HEK293 (cell line): ENCODE data around the gene PIEZO1.
A peak's percentile ranks its signal among the peaks of the same experiment; 100 is the strongest.

Experiments used
- CTCF ChIA-PET: fragments of 350-600 bp; formaldehyde crosslinking; extraction: SDS; loops from one replicate; lab custom pipeline; 2021; ENCODE audit warnings: antibody characterized with exemption; lab: Yijun Ruan, JAX
- POLR2A ChIA-PET: fragments of 300-600 bp; formaldehyde crosslinking; extraction: SDS; loops from one replicate; lab custom pipeline; 2020; ENCODE audit warnings: antibody characterized with exemption, inconsistent platforms; lab: Yijun Ruan, JAX
- H3K27ac ChIP-seq: fragments of 200-500 bp; sonication (Bioruptor generic); 2 replicates; pipeline ENCODE4 v1.5.1; 2014; ENCODE audit warnings: low read depth, low read length, control low read depth, inconsistent platforms; ENCODE audit errors: extremely low read depth
- H3K36me3 ChIP-seq, 2 experiments: fragments of 200-500 bp in 1 of 2; sonication (Bioruptor generic) in 1 of 2; 1 replicate in 1 of 2; 2 replicates in 1 of 2; pipeline ENCODE4 v1.5.1; 2014 to 2017; ENCODE audit warnings: inconsistent platforms in 2 of 2, low read length in 2 of 2; ENCODE audit not compliant: control insufficient read depth in 2 of 2, insufficient read depth in 1 of 2
- H3K4me1 ChIP-seq: fragments of 200-500 bp; sonication (Bioruptor generic); 2 replicates; pipeline ENCODE4 v1.5.1; 2014; ENCODE audit warnings: mild to moderate bottlenecking, low read length, inconsistent platforms; ENCODE audit not compliant: control insufficient read depth, insufficient read depth
- H3K4me3 ChIP-seq: 2 replicates; pipeline ENCODE4 v1.5.1; 2011; ENCODE audit warnings: low read depth, mild to moderate bottlenecking, control low read depth, low read length, moderate library complexity
- H3K9me3 ChIP-seq: fragments of 200-500 bp; sonication (Bioruptor generic); 2 replicates; pipeline ENCODE4 v1.5.1; 2014; ENCODE audit warnings: low read depth, low read length, inconsistent platforms; ENCODE audit not compliant: control insufficient read depth, insufficient read depth
- KLF1 ChIP-seq: fragments of 450-650 bp; formaldehyde crosslinking; IDR thresholded peaks from 2 replicates; pipeline ENCODE4 v1.5.1; 2016; ENCODE audit warnings: missing biosample characterization, missing genetic modification characterization
- KLF9 ChIP-seq: fragments of 450-650 bp; formaldehyde crosslinking; IDR thresholded peaks from 2 replicates; pipeline ENCODE4 v1.5.1; 2016; ENCODE audit warnings: missing biosample characterization, missing genetic modification characterization, low read depth
- SALL2 ChIP-seq: fragments of 450-650 bp; formaldehyde crosslinking; IDR thresholded peaks from 2 replicates; pipeline ENCODE4 v1.5.0; 2017; ENCODE audit warnings: missing biosample characterization, mild to moderate bottlenecking, missing genetic modification characterization, borderline replicate concordance
- SCRT2 ChIP-seq: fragments of 450-650 bp; formaldehyde crosslinking; IDR thresholded peaks from 2 replicates; pipeline ENCODE4 v1.5.1; 2016; ENCODE audit warnings: missing biosample characterization, missing genetic modification characterization
- ZFHX2 ChIP-seq: fragments of 450-650 bp; formaldehyde crosslinking; conservative IDR thresholded peaks from 2 replicates; pipeline ENCODE4 v1.5.1; 2016; ENCODE audit warnings: missing biosample characterization, missing genetic modification characterization
- ZFP37 ChIP-seq: fragments of 450-650 bp; formaldehyde crosslinking; IDR thresholded peaks from 2 replicates; pipeline ENCODE4 v1.5.1; 2016; ENCODE audit warnings: missing biosample characterization, missing genetic modification characterization
- ZNF132 ChIP-seq: fragments of 450-650 bp; formaldehyde crosslinking; IDR thresholded peaks from 2 replicates; pipeline ENCODE4 v1.5.1; 2017; ENCODE audit warnings: missing biosample characterization, missing genetic modification characterization, borderline replicate concordance
- ZNF324 ChIP-seq: fragments of 450-650 bp; formaldehyde crosslinking; IDR thresholded peaks from 2 replicates; pipeline ENCODE4 v1.5.1; 2016; ENCODE audit warnings: missing biosample characterization, missing genetic modification characterization
- ZNF629 ChIP-seq: fragments of 450-650 bp; formaldehyde crosslinking; IDR thresholded peaks from 2 replicates; pipeline ENCODE4 v1.5.1; 2017; ENCODE audit warnings: missing biosample characterization, missing genetic modification characterization
- ZNF791 ChIP-seq: fragments of 450-650 bp; formaldehyde crosslinking; IDR thresholded peaks from 2 replicates; pipeline ENCODE4 v1.5.1; 2016; ENCODE audit warnings: missing biosample characterization, missing genetic modification characterization
- ZNF843 ChIP-seq: fragments of 450-650 bp; formaldehyde crosslinking; IDR thresholded peaks from 2 replicates; pipeline ENCODE4 v1.5.1; 2016; ENCODE audit warnings: missing biosample characterization, missing genetic modification characterization
- TF ChIP-seq, protein P1 (sequence below): fragments of 450-650 bp; formaldehyde crosslinking; IDR thresholded peaks from 2 replicates; pipeline ENCODE4 v1.5.1; 2016; ENCODE audit warnings: missing biosample characterization, missing genetic modification characterization, borderline replicate concordance
- TF ChIP-seq, protein P2 (sequence below): fragments of 450-650 bp; formaldehyde crosslinking; conservative IDR thresholded peaks from 2 replicates; pipeline ENCODE4 v1.5.1; 2016; ENCODE audit warnings: low read depth, missing biosample characterization, missing genetic modification characterization
- TF ChIP-seq, protein P3 (sequence below): fragments of 450-650 bp; formaldehyde crosslinking; IDR thresholded peaks from 2 replicates; pipeline ENCODE4 v1.5.1; 2016; ENCODE audit warnings: missing biosample characterization, missing genetic modification characterization

Gene PIEZO1

DNA sequence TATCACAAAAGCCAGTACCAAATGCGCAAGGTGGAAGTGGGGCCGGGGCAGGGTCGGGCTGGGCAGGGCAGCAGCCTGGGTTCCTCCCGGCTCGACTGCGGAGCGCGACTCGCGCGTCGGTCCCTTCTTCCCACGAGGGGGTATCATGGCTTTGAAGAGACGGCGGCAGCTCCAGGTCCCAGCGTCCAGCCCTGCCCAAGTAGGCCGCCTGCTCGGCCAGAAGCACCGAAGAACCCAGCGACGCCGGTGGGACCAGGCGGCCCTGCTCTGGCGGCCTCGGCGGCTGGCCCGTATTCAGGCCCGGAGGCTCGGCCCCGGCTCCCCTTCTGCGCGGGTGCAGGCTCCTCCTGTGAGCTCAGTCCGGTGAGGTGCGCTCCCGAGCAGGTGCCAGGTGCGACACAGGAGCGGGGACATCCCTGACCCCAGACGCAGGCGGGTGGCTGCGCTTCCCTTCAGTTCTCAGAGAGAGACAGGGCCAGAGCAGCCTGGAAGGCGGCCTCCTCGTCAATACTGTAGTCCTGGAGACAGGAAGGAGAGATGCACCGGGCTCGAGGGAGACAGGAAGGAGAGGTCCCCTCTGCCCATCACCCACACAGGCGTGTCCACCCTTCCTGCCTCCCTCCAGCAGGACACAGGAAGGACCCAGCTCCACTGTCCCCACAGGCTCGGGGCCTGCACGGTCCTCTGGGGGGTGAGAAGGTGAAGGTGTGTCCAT lies 87.7 kb downstream of the PIEZO1 start (continued):
- TF ChIP-seq ZNF791 (tag by site-specific recombination) (no peak), ZNF132 (tag by site-specific recombination) (no peak), SCRT2 (tag by site-specific recombination) (no peak), SALL2 (no peak), ZFP37 (tag by site-specific recombination) (no peak)
- TF ChIP-seq, protein P1, sequence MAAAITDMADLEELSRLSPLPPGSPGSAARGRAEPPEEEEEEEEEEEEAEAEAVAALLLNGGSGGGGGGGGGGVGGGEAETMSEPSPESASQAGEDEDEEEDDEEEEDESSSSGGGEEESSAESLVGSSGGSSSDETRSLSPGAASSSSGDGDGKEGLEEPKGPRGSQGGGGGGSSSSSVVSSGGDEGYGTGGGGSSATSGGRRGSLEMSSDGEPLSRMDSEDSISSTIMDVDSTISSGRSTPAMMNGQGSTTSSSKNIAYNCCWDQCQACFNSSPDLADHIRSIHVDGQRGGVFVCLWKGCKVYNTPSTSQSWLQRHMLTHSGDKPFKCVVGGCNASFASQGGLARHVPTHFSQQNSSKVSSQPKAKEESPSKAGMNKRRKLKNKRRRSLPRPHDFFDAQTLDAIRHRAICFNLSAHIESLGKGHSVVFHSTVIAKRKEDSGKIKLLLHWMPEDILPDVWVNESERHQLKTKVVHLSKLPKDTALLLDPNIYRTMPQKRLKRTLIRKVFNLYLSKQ (tag by site-specific recombination): no peak
- TF ChIP-seq, all 188 proteins: peak for 0

DNA sequence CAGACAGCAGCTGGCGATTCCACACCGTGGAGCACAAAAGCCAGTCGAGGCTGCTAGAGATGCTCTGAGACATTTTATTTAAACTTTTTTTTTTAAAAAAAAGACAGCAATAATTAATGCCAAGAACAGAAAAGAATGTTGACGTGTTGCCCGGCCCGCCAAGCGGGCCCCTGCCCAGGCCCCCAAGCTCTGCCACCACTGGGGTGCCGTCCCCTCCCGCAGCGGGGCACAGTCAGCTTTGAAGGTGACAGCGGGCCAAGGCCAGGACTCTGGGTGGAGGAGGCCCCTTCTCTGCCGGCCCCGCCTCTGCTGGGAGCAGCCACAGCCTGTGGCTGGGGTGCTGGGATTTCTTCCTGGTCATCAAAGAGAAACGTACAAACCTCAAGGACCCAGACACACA lies 88.6 kb downstream of the PIEZO1 start:
- Histone ChIP-seq H3K27ac (no peak overlapping the region), H3K4me1 (no peaks in the 10 kb centered on the region), H3K36me3 (peaks cover 0 to 40% of the 10 kb centered on the region in 2 experiments; a peak in 2 of 3 replicates), H3K9me3 (no peaks in the 10 kb centered on the region), H3K4me3 (no peak overlapping the region)
- ChIA-PET POLR2A (no interaction called here), CTCF (no interaction called here)
- TF ChIP-seq, protein P2, sequence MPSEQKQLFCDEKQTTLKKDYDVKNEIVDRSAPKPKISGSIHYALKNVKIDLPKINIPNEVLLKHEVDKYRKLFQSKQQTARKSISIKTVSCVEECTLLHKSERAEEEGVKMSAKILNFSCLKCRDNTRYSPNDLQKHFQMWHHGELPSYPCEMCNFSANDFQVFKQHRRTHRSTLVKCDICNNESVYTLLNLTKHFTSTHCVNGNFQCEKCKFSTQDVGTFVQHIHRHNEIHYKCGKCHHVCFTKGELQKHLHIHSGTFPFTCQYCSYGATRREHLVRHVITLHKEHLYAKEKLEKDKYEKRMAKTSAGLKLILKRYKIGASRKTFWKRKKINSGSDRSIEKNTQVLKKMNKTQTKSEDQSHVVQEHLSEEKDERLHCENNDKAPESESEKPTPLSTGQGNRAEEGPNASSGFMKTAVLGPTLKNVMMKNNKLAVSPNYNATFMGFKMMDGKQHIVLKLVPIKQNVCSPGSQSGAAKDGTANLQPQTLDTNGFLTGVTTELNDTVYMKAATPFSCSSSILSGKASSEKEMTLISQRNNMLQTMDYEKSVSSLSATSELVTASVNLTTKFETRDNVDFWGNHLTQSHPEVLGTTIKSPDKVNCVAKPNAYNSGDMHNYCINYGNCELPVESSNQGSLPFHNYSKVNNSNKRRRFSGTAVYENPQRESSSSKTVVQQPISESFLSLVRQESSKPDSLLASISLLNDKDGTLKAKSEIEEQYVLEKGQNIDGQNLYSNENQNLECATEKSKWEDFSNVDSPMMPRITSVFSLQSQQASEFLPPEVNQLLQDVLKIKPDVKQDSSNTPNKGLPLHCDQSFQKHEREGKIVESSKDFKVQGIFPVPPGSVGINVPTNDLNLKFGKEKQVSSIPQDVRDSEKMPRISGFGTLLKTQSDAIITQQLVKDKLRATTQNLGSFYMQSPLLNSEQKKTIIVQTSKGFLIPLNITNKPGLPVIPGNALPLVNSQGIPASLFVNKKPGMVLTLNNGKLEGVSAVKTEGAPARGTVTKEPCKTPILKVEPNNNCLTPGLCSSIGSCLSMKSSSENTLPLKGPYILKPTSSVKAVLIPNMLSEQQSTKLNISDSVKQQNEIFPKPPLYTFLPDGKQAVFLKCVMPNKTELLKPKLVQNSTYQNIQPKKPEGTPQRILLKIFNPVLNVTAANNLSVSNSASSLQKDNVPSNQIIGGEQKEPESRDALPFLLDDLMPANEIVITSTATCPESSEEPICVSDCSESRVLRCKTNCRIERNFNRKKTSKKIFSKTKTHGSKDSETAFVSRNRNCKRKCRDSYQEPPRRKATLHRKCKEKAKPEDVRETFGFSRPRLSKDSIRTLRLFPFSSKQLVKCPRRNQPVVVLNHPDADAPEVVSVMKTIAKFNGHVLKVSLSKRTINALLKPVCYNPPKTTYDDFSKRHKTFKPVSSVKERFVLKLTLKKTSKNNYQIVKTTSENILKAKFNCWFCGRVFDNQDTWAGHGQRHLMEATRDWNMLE (tag by site-specific recombination): no peak

DNA sequence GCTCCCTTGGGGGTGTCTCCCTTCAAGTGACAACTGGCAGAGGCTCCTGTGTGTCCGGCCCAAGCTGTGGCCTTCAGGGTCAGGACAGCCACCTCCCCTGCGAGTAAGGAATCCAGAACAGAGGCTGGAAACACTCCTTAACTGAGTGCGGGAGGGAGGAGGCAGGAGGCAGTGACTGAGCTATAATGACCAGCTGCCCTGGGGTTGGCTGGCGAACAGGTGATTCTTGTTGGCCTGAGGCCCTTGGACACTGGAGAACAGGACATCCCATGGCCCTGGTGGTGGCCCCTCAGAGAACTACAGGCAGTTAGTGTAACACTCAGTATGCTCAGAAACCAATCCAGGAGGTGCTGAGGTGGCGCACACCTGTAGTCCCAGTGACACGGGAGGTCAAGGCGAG lies 89.3 kb downstream of the PIEZO1 start:
- TF ChIP-seq ZNF843 (tag by site-specific recombination): no peak
- no peak for TF ChIP-seq ZNF324 (tag by site-specific recombination)
- TF ChIP-seq ZNF629: no peak
- TF ChIP-seq KLF9 (tag by site-specific recombination): no peak
- no peak for TF ChIP-seq KLF1 (tag by site-specific recombination)
- CTCF ChIA-PET: no interaction called here
- H3K4me3 ChIP-seq: no peak overlapping the region
- H3K9me3 ChIP-seq: no peaks in the 10 kb centered on the region
- peaks cover 0 to 40% of the 10 kb centered on the region in 2 experiments; a peak in 2 of 3 replicates for H3K36me3 ChIP-seq
- H3K27ac ChIP-seq: no peak overlapping the region
- POLR2A ChIA-PET: no interaction called here
- no peaks in the 10 kb centered on the region for H3K4me1 ChIP-seq

DNA sequence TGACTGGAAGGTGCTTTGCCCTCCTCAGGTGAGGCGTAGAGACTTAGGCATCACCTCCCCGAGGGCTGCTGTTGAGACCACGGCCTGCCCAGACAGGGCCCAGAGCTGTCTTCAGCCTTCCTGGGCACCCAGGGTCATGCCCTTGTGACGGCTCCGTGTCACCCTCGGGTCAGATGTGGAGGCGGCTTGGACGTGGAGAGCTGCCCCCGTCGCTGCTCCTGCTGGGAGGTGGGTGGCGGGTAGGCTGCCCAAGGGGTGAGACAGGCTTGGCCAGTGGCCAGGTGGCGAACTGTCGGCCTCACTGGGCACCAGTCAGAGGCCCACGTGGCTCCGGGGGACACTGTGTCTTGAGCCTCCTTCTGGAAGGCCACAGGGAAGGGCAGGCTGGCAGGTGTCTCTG lies 89.8 kb downstream of the PIEZO1 start:
- H3K4me3 ChIP-seq: no peak overlapping the region
- TF ChIP-seq ZFHX2 (tag by site-specific recombination): peak; percentile 59; the same call in 1 of the 2 replicates
- TF ChIP-seq, protein P3, sequence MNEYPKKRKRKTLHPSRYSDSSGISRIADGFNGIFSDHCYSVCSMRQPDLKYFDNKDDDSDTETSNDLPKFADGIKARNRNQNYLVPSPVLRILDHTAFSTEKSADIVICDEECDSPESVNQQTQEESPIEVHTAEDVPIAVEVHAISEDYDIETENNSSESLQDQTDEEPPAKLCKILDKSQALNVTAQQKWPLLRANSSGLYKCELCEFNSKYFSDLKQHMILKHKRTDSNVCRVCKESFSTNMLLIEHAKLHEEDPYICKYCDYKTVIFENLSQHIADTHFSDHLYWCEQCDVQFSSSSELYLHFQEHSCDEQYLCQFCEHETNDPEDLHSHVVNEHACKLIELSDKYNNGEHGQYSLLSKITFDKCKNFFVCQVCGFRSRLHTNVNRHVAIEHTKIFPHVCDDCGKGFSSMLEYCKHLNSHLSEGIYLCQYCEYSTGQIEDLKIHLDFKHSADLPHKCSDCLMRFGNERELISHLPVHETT (tag by site-specific recombination): no peak
- POLR2A ChIA-PET: no interaction called here
- H3K36me3 ChIP-seq: peaks cover 0 to 36% of the 10 kb centered on the region in 2 experiments; a peak in 2 of 3 replicates
- no peaks in the 10 kb centered on the region for H3K9me3 ChIP-seq
- CTCF ChIA-PET: no interaction called here
- H3K27ac ChIP-seq: no peak overlapping the region
- no peaks in the 10 kb centered on the region for H3K4me1 ChIP-seq
